ENCODE measurements around the gene KCNJ5. TPM values are rescaled to one million over a fixed set of nuclear protein-coding genes. Genes with fewer than 3 reads are reported as not detected.
"Not testable (repeated sequence)": the region's sequence is repeated elsewhere in the genome, so short reads cannot be mapped to it uniquely, and the experiment has no call there.

Gene KCNJ5
- total RNA-seq, 4 donors from 2014 or later = 0.15 to 1.0 (median 0.59) TPM; not detected in 1

DNA sequence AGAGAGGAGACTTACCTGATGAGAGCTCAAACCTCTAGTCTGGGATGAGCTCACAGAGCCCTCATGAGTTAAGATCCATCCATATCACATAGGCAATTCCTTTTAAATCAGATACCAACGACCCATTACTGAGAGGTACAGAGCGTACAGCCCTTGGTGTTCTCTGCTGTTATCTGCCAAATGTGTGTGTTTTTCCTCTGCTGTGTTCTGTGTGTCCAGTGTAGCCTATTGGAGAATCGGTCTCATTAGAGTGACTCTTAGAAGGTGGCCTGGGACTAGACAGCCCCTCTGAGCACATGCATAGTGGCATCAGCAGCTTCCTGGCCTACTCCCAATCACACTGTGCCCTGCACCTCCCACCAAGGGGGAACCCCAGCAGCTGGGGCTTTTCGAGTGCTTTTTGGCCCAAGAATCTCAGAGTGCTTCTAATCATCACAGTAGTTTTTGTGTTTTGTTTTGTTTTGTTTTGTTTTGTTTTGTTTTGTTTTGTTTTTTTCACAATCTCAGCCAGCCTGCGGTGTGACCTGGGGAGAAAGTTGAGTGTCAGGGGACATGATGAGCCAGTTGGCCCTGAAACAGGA is 26.1 kb downstream of the KCNJ5 start:
- intact Hi-C loops (cut with DNase I; ENCODE audit: low total_unique reads) = no loop called here
- H3K4me3 ChIP-seq (ENCODE audit: low read depth, poor library complexity, severe bottlenecking) = no peak overlapping the region
- WGBS, 2 donors = 55 to 65% methylated on average over 4 to 5 of the region's 5 CpGs
- no peak for DNase-seq (ENCODE audit: low spot score in 2 of 2)
- no peak for TF ChIP-seq POLR2A (IDR thresholded peaks at IDR 0.05)
- TF ChIP-seq, protein P1, sequence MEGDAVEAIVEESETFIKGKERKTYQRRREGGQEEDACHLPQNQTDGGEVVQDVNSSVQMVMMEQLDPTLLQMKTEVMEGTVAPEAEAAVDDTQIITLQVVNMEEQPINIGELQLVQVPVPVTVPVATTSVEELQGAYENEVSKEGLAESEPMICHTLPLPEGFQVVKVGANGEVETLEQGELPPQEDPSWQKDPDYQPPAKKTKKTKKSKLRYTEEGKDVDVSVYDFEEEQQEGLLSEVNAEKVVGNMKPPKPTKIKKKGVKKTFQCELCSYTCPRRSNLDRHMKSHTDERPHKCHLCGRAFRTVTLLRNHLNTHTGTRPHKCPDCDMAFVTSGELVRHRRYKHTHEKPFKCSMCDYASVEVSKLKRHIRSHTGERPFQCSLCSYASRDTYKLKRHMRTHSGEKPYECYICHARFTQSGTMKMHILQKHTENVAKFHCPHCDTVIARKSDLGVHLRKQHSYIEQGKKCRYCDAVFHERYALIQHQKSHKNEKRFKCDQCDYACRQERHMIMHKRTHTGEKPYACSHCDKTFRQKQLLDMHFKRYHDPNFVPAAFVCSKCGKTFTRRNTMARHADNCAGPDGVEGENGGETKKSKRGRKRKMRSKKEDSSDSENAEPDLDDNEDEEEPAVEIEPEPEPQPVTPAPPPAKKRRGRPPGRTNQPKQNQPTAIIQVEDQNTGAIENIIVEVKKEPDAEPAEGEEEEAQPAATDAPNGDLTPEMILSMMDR (IDR thresholded peaks at IDR 0.05) = no peak

DNA sequence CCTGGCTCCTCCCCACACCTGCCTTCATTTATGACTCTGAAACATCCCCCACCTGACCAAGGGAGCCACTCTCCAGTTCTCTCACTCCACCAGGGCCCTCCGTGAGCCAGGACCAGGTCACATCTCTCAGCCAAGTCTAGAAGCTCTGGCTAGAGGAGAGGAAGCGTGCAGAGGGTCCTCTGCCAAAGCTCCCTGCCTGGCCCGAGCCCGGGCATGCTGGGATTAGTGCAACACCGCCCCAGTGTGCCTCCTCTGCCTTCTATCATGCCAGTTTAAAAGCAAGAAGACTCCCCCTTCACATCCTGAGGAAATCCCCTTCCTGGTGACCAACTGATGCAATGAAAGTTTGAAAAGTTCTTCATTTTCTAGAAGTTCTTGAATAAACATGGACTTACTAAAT is 28.1 kb downstream of the KCNJ5 start:
- H3K4me3 ChIP-seq (ENCODE audit: low read depth, poor library complexity, severe bottlenecking) = no peak overlapping the region
- intact Hi-C loops (cut with DNase I; ENCODE audit: low total_unique reads) = no loop called here
- DNase-seq (ENCODE audit: low spot score in 2 of 2) = no peak
- TF ChIP-seq, protein P1 (IDR thresholded peaks at IDR 0.05) = no peak
- no peak for TF ChIP-seq POLR2A (IDR thresholded peaks at IDR 0.05)
- WGBS, 2 donors = 34 to 52% methylated on average over 5 of the region's 5 CpGs

- intact Hi-C loops (cut with DNase I; ENCODE audit: low total_unique reads); H3K4me3 ChIP-seq (ENCODE audit: low read depth, poor library complexity, severe bottlenecking); DNase-seq (ENCODE audit: low spot score in 2 of 2): not testable (repeated sequence)
- 74 to 79% methylated on average over 6 to 7 of the region's 7 CpGs for WGBS, 2 donors
These were observed 28.5 kb downstream of the KCNJ5 start for GRCh38 chr11:128919635-128920034.

GRCh38 chr11:128920666-128921065 is 29.5 kb downstream of the KCNJ5 start:
- 94 to 96% methylated on average over 15 of the region's 15 CpGs for WGBS, 2 donors
- no peak for DNase-seq (ENCODE audit: low spot score in 2 of 2)
- H3K4me3 ChIP-seq (ENCODE audit: low read depth, poor library complexity, severe bottlenecking) = no peak overlapping the region
- TF ChIP-seq, protein P1 (IDR thresholded peaks at IDR 0.05) = no peak
- TF ChIP-seq POLR2A (IDR thresholded peaks at IDR 0.05) = no peak
- intact Hi-C loops (cut with DNase I; ENCODE audit: low total_unique reads) = no loop called here

DNA sequence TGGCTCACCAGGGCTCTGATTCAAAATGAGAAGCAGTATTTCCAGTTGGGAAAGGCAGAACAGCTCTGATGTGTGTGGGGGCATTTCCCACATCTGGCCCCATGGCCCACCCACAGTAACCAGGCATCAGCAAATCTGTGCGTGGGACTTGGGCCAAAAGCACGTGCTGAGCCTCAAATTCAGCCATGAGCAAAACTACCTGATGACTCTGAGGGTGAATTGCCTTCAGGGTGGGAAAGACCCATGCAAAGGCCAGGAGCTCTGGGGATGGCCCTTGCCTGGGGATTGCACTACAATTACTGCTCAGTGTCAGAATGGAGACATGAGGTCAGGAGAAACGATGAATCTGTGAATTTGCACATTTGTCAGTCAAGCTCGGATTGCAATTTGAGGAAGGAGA is 30.6 kb downstream of the KCNJ5 start:
- no peak for TF ChIP-seq POLR2A (IDR thresholded peaks at IDR 0.05)
- TF ChIP-seq, protein P1 (IDR thresholded peaks at IDR 0.05) = no peak
- H3K4me3 ChIP-seq (ENCODE audit: low read depth, poor library complexity, severe bottlenecking) = no peak overlapping the region
- WGBS, 2 donors = 72 to 74% methylated on average over 4 of the region's 4 CpGs
- DNase-seq (ENCODE audit: low spot score in 2 of 2) = no peak
- intact Hi-C loops (cut with DNase I; ENCODE audit: low total_unique reads) = no loop called here

- DNase-seq (ENCODE audit: low spot score in 2 of 2) = no peak
- WGBS, 2 donors = 87 to 88% methylated on average over 7 of the region's 7 CpGs
- no peak overlapping the region for H3K4me3 ChIP-seq (ENCODE audit: low read depth, poor library complexity, severe bottlenecking)
- intact Hi-C loops (cut with DNase I; ENCODE audit: low total_unique reads) = no loop called here
- TF ChIP-seq, protein P1 (IDR thresholded peaks at IDR 0.05) = no peak
- TF ChIP-seq POLR2A (IDR thresholded peaks at IDR 0.05) = no peak
These were observed 32.9 kb downstream of the KCNJ5 start for GRCh38 chr11:128924104-128924503.
